BE2C (cell line): ENCODE results near the gene TFB2M.

Experiments
- DNase-seq: peaks from one replicate; pipeline ENCODE4 v3.0.0-alpha.2; 2020
- H3K27me3 ChIP-seq: fragments of 250-450 bp; sonication (Bioruptor Pico); 2 replicates; pipeline ENCODE4 v1.5.1; 2020; ENCODE audit warnings: mild to moderate bottlenecking
- H3K36me3 ChIP-seq: fragments of 250-450 bp; sonication (Bioruptor Pico); 2 replicates; pipeline ENCODE4 v1.5.1; 2020; ENCODE audit warnings: mild to moderate bottlenecking
- H3K4me1 ChIP-seq: fragments of 250-450 bp; sonication (Bioruptor Pico); 2 replicates; pipeline ENCODE4 v1.5.1; 2020
- H3K4me3 ChIP-seq: 2 replicates; pipeline ENCODE4 v1.5.1; 2011; ENCODE audit warnings: low read depth, low read length
- H3K9me3 ChIP-seq: fragments of 250-450 bp; sonication (Bioruptor Pico); 2 replicates; pipeline ENCODE4 v1.5.1; 2020
- CTCF ChIP-seq: IDR thresholded peaks from 2 replicates; pipeline ENCODE4 v1.5.1; 2012; ENCODE audit warnings: mild to moderate bottlenecking, low read depth, low read length

TFB2M gene

GRCh38 chr1:246580497-246581370 lies 14.7 kb upstream of the TFB2M start:
- DNase-seq: no peak
- Histone ChIP-seq H3K27me3 (no peaks in the 10 kb centered on the region), H3K4me3 (no peak overlapping the region), H3K4me1 (no peaks in the 10 kb centered on the region), H3K9me3 (no peaks in the 10 kb centered on the region), H3K36me3 (no peaks in the 10 kb centered on the region; the same call in 1 of the 2 replicates)
- TF ChIP-seq CTCF: no peak

- TF ChIP-seq CTCF: no peak
- DNase-seq: no peak
- Histone ChIP-seq H3K27me3 (no peaks in the 10 kb centered on the region), H3K4me3 (no peak overlapping the region), H3K9me3 (no peaks in the 10 kb centered on the region), H3K4me1 (no peaks in the 10 kb centered on the region), H3K36me3 (no peaks in the 10 kb centered on the region; the same call in 1 of the 2 replicates)
Observed at GRCh38 chr1:246579818-246580217, 13.8 kb upstream of the TFB2M start.

- TF ChIP-seq CTCF: no peak
- Histone ChIP-seq H3K4me3 (no peak overlapping the region), H3K27me3 (no peaks in the 10 kb centered on the region), H3K4me1 (no peaks in the 10 kb centered on the region), H3K9me3 (no peaks in the 10 kb centered on the region), H3K36me3 (no peaks in the 10 kb centered on the region; the same call in 1 of the 2 replicates)
- no peak for DNase-seq
Observed at GRCh38 chr1:246577720-246578106, 11.7 kb upstream of the TFB2M start.

- Histone ChIP-seq H3K27me3 (no peaks in the 10 kb centered on the region), H3K4me3 (no peak overlapping the region)
- no peak for TF ChIP-seq CTCF
Observed at GRCh38 chr1:246577082-246577719, 11.1 kb upstream of the TFB2M start.

GRCh38 chr1:246576709-246577032 lies 10.6 kb upstream of the TFB2M start:
- H3K36me3 ChIP-seq: no peaks in the 10 kb centered on the region
- H3K4me3 ChIP-seq: no peak overlapping the region
- no peak for TF ChIP-seq CTCF
- H3K9me3 ChIP-seq: no peaks in the 10 kb centered on the region
- no peaks in the 10 kb centered on the region for H3K27me3 ChIP-seq
- no peak for DNase-seq
- H3K4me1 ChIP-seq: no peaks in the 10 kb centered on the region

More at GRCh38 chr1:246577082-246577719, 11.1 kb upstream of the TFB2M start:
- no peaks in the 10 kb centered on the region for H3K9me3 ChIP-seq
- no peaks in the 10 kb centered on the region for H3K36me3 ChIP-seq
- no peak for DNase-seq
- no peaks in the 10 kb centered on the region for H3K4me1 ChIP-seq

GRCh38 chr1:246573491-246573890 lies 7.4 kb upstream of the TFB2M start:
- Histone ChIP-seq H3K27me3 (no peaks in the 10 kb centered on the region), H3K4me3 (no peak overlapping the region), H3K4me1 (no peaks in the 10 kb centered on the region), H3K9me3 (no peaks in the 10 kb centered on the region), H3K36me3 (no peaks in the 10 kb centered on the region; the same call in 1 of the 2 replicates)
- DNase-seq: no peak
- TF ChIP-seq CTCF: no peak
